ENCODE data around the gene CA10.

DNA sequence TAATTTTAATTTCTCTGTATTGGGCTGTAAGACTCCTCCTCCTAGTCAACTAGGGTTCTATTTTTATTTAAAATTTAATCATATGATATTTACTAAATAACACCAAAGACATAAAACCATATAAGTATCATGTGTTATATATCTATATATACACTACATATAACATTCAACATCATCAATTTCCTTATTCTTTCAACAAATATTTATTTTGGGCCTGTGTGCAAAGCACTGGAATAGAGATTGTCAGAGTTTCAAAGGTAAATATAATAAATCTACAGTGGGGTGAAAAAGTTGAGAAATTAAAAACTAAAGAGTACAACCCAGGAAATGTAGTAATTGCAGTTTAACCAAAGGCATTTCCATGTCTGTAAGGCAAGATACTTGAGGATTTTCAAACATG is 364.0 kb downstream of the CA10 start:
- no peak for TF ChIP-seq POLR2A (IDR thresholded peaks at IDR 0.05)
- TF ChIP-seq, protein P1, sequence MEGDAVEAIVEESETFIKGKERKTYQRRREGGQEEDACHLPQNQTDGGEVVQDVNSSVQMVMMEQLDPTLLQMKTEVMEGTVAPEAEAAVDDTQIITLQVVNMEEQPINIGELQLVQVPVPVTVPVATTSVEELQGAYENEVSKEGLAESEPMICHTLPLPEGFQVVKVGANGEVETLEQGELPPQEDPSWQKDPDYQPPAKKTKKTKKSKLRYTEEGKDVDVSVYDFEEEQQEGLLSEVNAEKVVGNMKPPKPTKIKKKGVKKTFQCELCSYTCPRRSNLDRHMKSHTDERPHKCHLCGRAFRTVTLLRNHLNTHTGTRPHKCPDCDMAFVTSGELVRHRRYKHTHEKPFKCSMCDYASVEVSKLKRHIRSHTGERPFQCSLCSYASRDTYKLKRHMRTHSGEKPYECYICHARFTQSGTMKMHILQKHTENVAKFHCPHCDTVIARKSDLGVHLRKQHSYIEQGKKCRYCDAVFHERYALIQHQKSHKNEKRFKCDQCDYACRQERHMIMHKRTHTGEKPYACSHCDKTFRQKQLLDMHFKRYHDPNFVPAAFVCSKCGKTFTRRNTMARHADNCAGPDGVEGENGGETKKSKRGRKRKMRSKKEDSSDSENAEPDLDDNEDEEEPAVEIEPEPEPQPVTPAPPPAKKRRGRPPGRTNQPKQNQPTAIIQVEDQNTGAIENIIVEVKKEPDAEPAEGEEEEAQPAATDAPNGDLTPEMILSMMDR (IDR thresholded peaks at IDR 0.05) = no peak

Data from heart left ventricle (tissue), 13 donors.